ENCODE results near the gene RIMS1. TPM values are rescaled to one million over a fixed set of nuclear protein-coding genes. Genes with fewer than 3 reads are reported as not detected.

Gene RIMS1
- total RNA-seq, 6 experiments from 2014 or later = 1.5 to 2.5 (median 2.2) TPM

GRCh38 chr6:72371473-72371872 is 485.1 kb downstream of the RIMS1 start:
- Mint-ChIP-seq H3K27ac (no peak overlapping the region), H3K36me3 (ENCODE audit: low read depth) (no peaks in the 10 kb centered on the region), H3K4me3 (no peak overlapping the region), H3K4me1 (ENCODE audit: low read depth) (no peaks in the 10 kb centered on the region), H3K9me3 (no peaks in the 10 kb centered on the region), H3K27me3 (ENCODE audit: insufficient read depth) (no peaks in the 10 kb centered on the region)
- no peak for TF ChIP-seq CTCF (IDR thresholded peaks at IDR 0.05)
- DNase-seq = no peak

GRCh38 chr6:72374172-72374571 is 487.8 kb downstream of the RIMS1 start:
- Mint-ChIP-seq H3K9me3 (no peaks in the 10 kb centered on the region), H3K4me1 (ENCODE audit: low read depth) (no peaks in the 10 kb centered on the region), H3K27me3 (ENCODE audit: insufficient read depth) (no peaks in the 10 kb centered on the region), H3K27ac (no peak overlapping the region), H3K36me3 (ENCODE audit: low read depth) (no peaks in the 10 kb centered on the region), H3K4me3 (no peak overlapping the region)
- DNase-seq = no peak
- no peak for TF ChIP-seq CTCF (IDR thresholded peaks at IDR 0.05)

GRCh38 chr6:72374857-72375256 is 488.5 kb downstream of the RIMS1 start:
- H3K27me3 Mint-ChIP-seq (ENCODE audit: insufficient read depth) = no peaks in the 10 kb centered on the region
- no peaks in the 10 kb centered on the region for H3K36me3 Mint-ChIP-seq (ENCODE audit: low read depth)
- no peak for DNase-seq
- H3K4me1 Mint-ChIP-seq (ENCODE audit: low read depth) = no peaks in the 10 kb centered on the region
- no peak overlapping the region for H3K27ac Mint-ChIP-seq
- no peaks in the 10 kb centered on the region for H3K9me3 Mint-ChIP-seq
- no peak overlapping the region for H3K4me3 Mint-ChIP-seq
- no peak for TF ChIP-seq CTCF (IDR thresholded peaks at IDR 0.05)

GRCh38 chr6:72376736-72377135 is 490.4 kb downstream of the RIMS1 start:
- no peaks in the 10 kb centered on the region for H3K36me3 Mint-ChIP-seq (ENCODE audit: low read depth)
- no peaks in the 10 kb centered on the region for H3K4me1 Mint-ChIP-seq (ENCODE audit: low read depth)

GRCh38 chr6:72381076-72381475 is 494.7 kb downstream of the RIMS1 start:
- Mint-ChIP-seq H3K4me1 (ENCODE audit: low read depth) (no peaks in the 10 kb centered on the region), H3K27me3 (ENCODE audit: insufficient read depth) (no peaks in the 10 kb centered on the region), H3K36me3 (ENCODE audit: low read depth) (no peaks in the 10 kb centered on the region), H3K27ac (no peak overlapping the region), H3K4me3 (no peak overlapping the region), H3K9me3 (no peaks in the 10 kb centered on the region)
- no peak for TF ChIP-seq CTCF (IDR thresholded peaks at IDR 0.05)
- DNase-seq = no peak

More at GRCh38 chr6:72376736-72377135, 490.4 kb downstream of the RIMS1 start:
- H3K4me3 Mint-ChIP-seq = no peak overlapping the region
- no peak for DNase-seq
- no peaks in the 10 kb centered on the region for H3K27me3 Mint-ChIP-seq (ENCODE audit: insufficient read depth)
- no peak overlapping the region for H3K27ac Mint-ChIP-seq
- no peak for TF ChIP-seq CTCF (IDR thresholded peaks at IDR 0.05)
- no peaks in the 10 kb centered on the region for H3K9me3 Mint-ChIP-seq

Data from HFFc6 (cell line).